ENCODE measurements around the gene STAP2.

Gene STAP2

GRCh38 chr19:4378886-4379285 is 40.3 kb upstream of the STAP2 start:
- no peak for DNase-seq (ENCODE audit: low read depth)
- no peak overlapping the region for H3K4me3 ChIP-seq (ENCODE audit: control insufficient read depth, low read depth, low read length)
- no peak for TF ChIP-seq CTCF (conservative IDR thresholded peaks at IDR 0.05; ENCODE audit: control insufficient read depth, insufficient read depth, low read depth, low read length)

GRCh38 chr19:4376991-4377781 is 38.6 kb upstream of the STAP2 start:
- no peak overlapping the region for H3K4me3 ChIP-seq (ENCODE audit: control insufficient read depth, low read depth, low read length)
- no peak for TF ChIP-seq CTCF (conservative IDR thresholded peaks at IDR 0.05; ENCODE audit: control insufficient read depth, insufficient read depth, low read depth, low read length)
- peak; percentile 57 for DNase-seq (ENCODE audit: low read depth)

- DNase-seq (ENCODE audit: low read depth), result no peak
- TF ChIP-seq CTCF (conservative IDR thresholded peaks at IDR 0.05; ENCODE audit: control insufficient read depth, insufficient read depth, low read depth, low read length), result no peak
- H3K4me3 ChIP-seq (ENCODE audit: control insufficient read depth, low read depth, low read length), result no peak overlapping the region
These were observed 38.0 kb upstream of the STAP2 start for GRCh38 chr19:4376671-4376990.

GRCh38 chr19:4376028-4376670 is 37.5 kb upstream of the STAP2 start:
- no peak for DNase-seq (ENCODE audit: low read depth)
- no peak overlapping the region for H3K4me3 ChIP-seq (ENCODE audit: control insufficient read depth, low read depth, low read length)
- TF ChIP-seq CTCF (conservative IDR thresholded peaks at IDR 0.05; ENCODE audit: control insufficient read depth, insufficient read depth, low read depth, low read length), result no peak

GRCh38 chr19:4375164-4376027 is 36.8 kb upstream of the STAP2 start:
- DNase-seq (ENCODE audit: low read depth), result peak; percentile 84

More at GRCh38 chr19:4375164-4376027, 36.8 kb upstream of the STAP2 start:
- no peak overlapping the region for H3K4me3 ChIP-seq (ENCODE audit: control insufficient read depth, low read depth, low read length)
- peak; percentile 55 for TF ChIP-seq CTCF (conservative IDR thresholded peaks at IDR 0.05; ENCODE audit: control insufficient read depth, insufficient read depth, low read depth, low read length)
